ENCODE results near the gene STX2. TPM values are rescaled to one million over a fixed set of nuclear protein-coding genes. Genes with fewer than 3 reads are reported as not detected.
"Not testable (repeated sequence)": the region's sequence is repeated elsewhere in the genome, so short reads cannot be mapped to it uniquely, and the experiment has no call there.

The STX2 gene
- total and polyA plus RNA-seq, 10 donors = 7.4 to 18.4 (median 12.7) TPM

DNA sequence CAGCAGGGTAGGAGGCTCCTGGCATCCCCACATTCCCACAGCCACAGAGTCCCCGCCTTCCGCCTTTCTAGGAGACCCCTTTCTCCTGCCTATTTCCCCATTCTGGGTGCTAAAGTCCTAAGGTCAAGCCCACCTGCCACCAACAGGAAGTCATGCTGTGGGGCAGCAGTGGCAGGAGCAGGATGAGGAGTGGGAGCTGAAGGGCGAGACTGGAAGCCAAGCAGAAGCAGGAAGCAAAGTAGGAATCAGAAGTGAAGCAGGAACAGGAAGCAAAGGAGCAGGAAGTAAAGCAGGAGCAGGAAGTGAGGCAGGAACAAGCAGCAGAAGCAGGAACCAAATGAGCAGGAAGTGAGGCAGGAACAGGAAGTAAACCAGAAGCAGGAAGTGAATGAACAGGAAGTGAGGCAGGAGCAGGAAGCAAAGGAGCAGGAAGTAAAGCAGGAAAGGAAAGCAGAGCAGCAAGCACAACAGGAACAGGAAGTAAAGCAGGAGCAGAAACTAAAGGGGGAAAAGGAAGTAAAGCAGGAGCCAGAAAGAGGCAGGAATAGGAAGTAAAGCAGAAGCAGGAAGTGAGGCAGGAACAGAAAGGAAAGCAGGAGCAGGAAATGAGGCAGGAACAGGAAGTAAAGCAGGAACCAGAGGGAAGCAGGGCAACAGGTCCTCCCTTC is 84.7 kb downstream of the STX2 start:
- Histone ChIP-seq H3K36me3 (no peaks in the 10 kb centered on the region), H3K4me3 (no peak overlapping the region), H3K27ac (peak overlapping the region in 6 of 8 donors; percentile 0 to 72 (median 44)), H3K9me3 (peaks cover 4 to 15% (median 12%) of the 10 kb centered on the region in 8 donors), H3K27me3 (replicated peaks in 1 of 7) (peaks cover 0 to 4% (median 0%) of the 10 kb centered on the region in 7 donors), H3K4me1 (no peaks in the 10 kb centered on the region)
- 85 to 89% (median 87%) methylated on average over 3 of the region's 3 CpGs for WGBS, 5 donors
- TF ChIP-seq POLR2A (IDR thresholded peaks at IDR 0.05) (no peak), POLR2AphosphoS5 (IDR thresholded peaks at IDR 0.05) (no peak)
- TF ChIP-seq, protein P1, sequence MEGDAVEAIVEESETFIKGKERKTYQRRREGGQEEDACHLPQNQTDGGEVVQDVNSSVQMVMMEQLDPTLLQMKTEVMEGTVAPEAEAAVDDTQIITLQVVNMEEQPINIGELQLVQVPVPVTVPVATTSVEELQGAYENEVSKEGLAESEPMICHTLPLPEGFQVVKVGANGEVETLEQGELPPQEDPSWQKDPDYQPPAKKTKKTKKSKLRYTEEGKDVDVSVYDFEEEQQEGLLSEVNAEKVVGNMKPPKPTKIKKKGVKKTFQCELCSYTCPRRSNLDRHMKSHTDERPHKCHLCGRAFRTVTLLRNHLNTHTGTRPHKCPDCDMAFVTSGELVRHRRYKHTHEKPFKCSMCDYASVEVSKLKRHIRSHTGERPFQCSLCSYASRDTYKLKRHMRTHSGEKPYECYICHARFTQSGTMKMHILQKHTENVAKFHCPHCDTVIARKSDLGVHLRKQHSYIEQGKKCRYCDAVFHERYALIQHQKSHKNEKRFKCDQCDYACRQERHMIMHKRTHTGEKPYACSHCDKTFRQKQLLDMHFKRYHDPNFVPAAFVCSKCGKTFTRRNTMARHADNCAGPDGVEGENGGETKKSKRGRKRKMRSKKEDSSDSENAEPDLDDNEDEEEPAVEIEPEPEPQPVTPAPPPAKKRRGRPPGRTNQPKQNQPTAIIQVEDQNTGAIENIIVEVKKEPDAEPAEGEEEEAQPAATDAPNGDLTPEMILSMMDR (IDR thresholded peaks at IDR 0.05 in 8 of 11, conservative IDR thresholded peaks at IDR 0.05 in 3 of 11) = no peak
- intact Hi-C loops (cut with DNase I; ENCODE audit: low total_unique reads) = no loop called here
- DNase-seq = no peak

DNA sequence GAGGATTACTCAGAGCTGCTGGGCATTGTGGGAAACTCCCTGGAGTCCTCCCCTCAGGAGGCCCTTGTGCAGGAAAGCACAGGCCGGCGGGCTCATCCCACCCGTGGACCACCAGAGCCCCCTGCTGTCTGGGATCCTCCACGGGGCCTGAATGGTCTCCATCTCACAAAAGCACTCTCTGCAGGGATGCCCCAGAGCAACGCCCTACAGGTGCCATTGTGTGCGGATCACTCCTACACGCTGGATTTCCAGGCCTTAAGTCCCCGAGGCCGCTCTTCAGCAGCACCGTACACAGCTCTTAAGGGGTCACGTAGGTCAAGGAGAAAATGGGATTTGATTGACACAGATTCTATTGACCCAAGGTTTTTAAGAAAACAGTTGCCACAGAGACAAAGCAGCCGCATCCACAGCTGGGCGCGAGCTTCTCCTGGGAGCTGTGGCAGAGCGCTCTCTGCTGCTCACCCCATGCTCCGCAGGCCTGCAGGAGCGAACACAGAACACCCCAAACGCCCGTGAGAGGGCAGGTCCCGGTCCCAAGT is 86.3 kb downstream of the STX2 start:
- H3K27ac ChIP-seq = no peak overlapping the region
- no peak for TF ChIP-seq POLR2AphosphoS5 (IDR thresholded peaks at IDR 0.05)
- TF ChIP-seq, protein P1 (IDR thresholded peaks at IDR 0.05 in 8 of 11, conservative IDR thresholded peaks at IDR 0.05 in 3 of 11) = no peak
- no peak for TF ChIP-seq POLR2A (IDR thresholded peaks at IDR 0.05)
- intact Hi-C loops (cut with DNase I; ENCODE audit: low total_unique reads) = no loop called here
- H3K27me3 ChIP-seq (replicated peaks in 1 of 7) = peaks cover 0 to 20% (median 0%) of the 10 kb centered on the region in 7 donors
- 66 to 80% (median 78%) methylated on average over 20 of the region's 20 CpGs for WGBS, 5 donors
- no peaks in the 10 kb centered on the region for H3K36me3 ChIP-seq
- peaks cover 4 to 15% (median 12%) of the 10 kb centered on the region in 8 donors for H3K9me3 ChIP-seq
- no peak for DNase-seq
- no peak overlapping the region for H3K4me3 ChIP-seq
- H3K4me1 ChIP-seq = peaks cover 0 to 7% (median 1%) of the 10 kb centered on the region in 6 donors

DNA sequence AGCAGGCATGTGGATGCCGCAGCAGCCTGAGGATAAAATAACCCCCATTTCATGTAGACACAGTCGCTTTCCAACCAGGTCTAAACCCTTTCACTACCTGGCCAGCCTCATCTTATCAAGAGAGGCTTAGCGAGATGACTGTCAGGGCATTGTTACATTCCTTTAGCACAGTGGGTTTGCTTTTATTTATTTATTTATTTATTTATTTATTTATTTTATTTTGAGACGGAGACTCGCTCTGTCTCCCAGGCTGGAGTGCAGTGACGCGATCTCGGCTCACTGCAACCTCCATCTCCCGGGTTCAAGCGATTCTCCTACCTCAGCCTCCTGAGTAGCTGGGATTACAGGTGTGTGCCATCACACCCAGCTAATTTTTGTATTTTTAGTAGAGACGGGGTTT is 87.0 kb downstream of the STX2 start:
- H3K36me3 ChIP-seq; H3K4me3 ChIP-seq; DNase-seq; H3K4me1 ChIP-seq; H3K27ac ChIP-seq; intact Hi-C loops (cut with DNase I; ENCODE audit: low total_unique reads): not testable (repeated sequence)
- H3K27me3 ChIP-seq (replicated peaks in 1 of 7) = peaks cover 0 to 26% (median 0%) of the 10 kb centered on the region in 7 donors
- peaks cover 4 to 15% (median 12%) of the 10 kb centered on the region in 8 donors for H3K9me3 ChIP-seq
- 86 to 94% (median 91%) methylated on average over 11 of the region's 11 CpGs for WGBS, 5 donors

DNA sequence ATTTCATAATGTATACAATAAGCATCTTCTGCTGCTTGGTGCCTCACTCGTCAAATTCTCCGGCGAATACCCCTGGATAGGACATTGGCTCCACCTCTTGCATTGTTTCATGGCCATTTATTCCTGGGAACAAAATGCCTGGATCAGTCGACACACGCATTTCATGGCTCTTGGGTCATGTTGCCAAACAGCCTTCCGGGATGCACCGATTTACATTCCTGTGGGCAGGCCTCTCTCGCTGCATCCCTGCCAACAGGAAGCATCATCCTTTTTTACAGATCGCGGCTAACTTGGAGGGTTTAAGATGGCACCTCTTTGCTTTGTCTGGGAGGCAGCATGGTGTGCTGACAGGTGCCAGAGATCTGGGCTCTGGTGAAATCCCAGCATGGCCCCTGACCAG is 90.3 kb downstream of the STX2 start:
- DNase-seq = no peak
- intact Hi-C loops (cut with DNase I; ENCODE audit: low total_unique reads) = no loop called here
- Histone ChIP-seq H3K27me3 (replicated peaks in 1 of 7) (peaks cover 0 to 35% (median 0%) of the 10 kb centered on the region in 7 donors), H3K36me3 (no peaks in the 10 kb centered on the region), H3K9me3 (peaks cover 0 to 3% (median under 1%) of the 10 kb centered on the region in 8 donors), H3K4me3 (no peak overlapping the region), H3K27ac (no peak overlapping the region), H3K4me1 (peaks cover 0 to 7% (median 1%) of the 10 kb centered on the region in 6 donors)
- WGBS, 5 donors = 62 to 74% (median 68%) methylated on average over 10 of the region's 10 CpGs
- TF ChIP-seq POLR2A (IDR thresholded peaks at IDR 0.05) (no peak), POLR2AphosphoS5 (IDR thresholded peaks at IDR 0.05) (no peak)
- TF ChIP-seq, protein P1 (IDR thresholded peaks at IDR 0.05 in 8 of 11, conservative IDR thresholded peaks at IDR 0.05 in 3 of 11) = no peak

Measured in spleen (tissue), 11 donors.